IPS-15b (cell line): ENCODE data around the gene PRMT6.
"Not testable (repeated sequence)": the region's sequence is repeated elsewhere in the genome, so short reads cannot be mapped to it uniquely, and the experiment has no call there.

ENCODE experiments used
- H3K27me3 ChIP-seq: one replicate; pipeline ENCODE4 v1.6.1; 2013; ENCODE audit warnings: low read length; ENCODE audit not compliant: control insufficient read depth, insufficient read depth
- H3K36me3 ChIP-seq: one replicate; pipeline ENCODE4 v1.6.1; 2013; ENCODE audit warnings: low read length; ENCODE audit not compliant: control insufficient read depth, insufficient read depth
- H3K4me1 ChIP-seq: one replicate; pipeline ENCODE4 v1.6.1; 2013; ENCODE audit warnings: mild to moderate bottlenecking, low read length; ENCODE audit not compliant: control insufficient read depth, insufficient read depth
- H3K4me3 ChIP-seq: one replicate; pipeline ENCODE4 v1.5.1; 2013; ENCODE audit warnings: low read depth, low read length
- H3K9ac ChIP-seq: one replicate; pipeline ENCODE4 v1.6.1; 2013; ENCODE audit warnings: low read depth, mild to moderate bottlenecking, low read length
- H3K9me3 ChIP-seq: one replicate; pipeline ENCODE4 v1.6.1; 2013; ENCODE audit warnings: mild to moderate bottlenecking, low read length; ENCODE audit not compliant: control insufficient read depth, insufficient read depth

Gene PRMT6

DNA sequence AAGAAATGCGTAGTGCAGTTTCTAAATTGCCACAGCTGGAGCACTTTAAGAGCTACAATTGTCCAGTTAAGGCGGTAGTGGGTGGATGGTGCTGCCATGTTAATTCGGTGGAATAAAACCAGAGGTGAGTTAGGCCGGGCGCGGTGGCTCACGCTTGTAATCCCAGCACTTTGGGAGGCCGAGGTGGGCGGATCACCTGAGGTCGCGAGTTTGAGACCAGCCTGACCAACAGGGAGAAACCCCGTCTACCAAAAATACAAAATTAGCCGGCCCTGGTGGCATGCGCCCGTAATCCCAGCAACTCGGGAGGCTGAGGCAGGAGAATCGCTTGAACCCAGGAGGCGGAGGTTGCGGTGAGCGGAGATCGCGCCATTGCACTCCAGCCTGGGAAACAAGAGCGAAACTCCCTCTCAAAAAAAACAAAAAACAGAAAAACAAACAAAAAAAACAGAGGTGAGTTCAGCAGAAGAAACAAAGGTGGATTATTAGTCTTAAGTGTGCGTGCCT lies 502 bp upstream of the PRMT6 start:
- Histone ChIP-seq H3K9ac (peak overlapping the region; percentile 70), H3K4me3 (peak overlapping the region; percentile 99)
- not testable (repeated sequence) for H3K4me1 ChIP-seq, H3K9me3 ChIP-seq, H3K27me3 ChIP-seq, H3K36me3 ChIP-seq

GRCh38 chr1:107057197-107058133 lies 991 bp downstream of the PRMT6 start:
- Histone ChIP-seq H3K9ac (peak overlapping the region; percentile 96), H3K4me3 (peak overlapping the region; percentile 99), H3K4me1 (peaks cover 6% of the 10 kb centered on the region), H3K36me3 (no peaks in the 10 kb centered on the region), H3K27me3 (no peaks in the 10 kb centered on the region), H3K9me3 (no peaks in the 10 kb centered on the region)

GRCh38 chr1:107058245-107059032 lies 2.0 kb downstream of the PRMT6 start:
- Histone ChIP-seq H3K9ac (peak overlapping the region; percentile 96), H3K4me3 (peak overlapping the region; percentile 99)

DNA sequence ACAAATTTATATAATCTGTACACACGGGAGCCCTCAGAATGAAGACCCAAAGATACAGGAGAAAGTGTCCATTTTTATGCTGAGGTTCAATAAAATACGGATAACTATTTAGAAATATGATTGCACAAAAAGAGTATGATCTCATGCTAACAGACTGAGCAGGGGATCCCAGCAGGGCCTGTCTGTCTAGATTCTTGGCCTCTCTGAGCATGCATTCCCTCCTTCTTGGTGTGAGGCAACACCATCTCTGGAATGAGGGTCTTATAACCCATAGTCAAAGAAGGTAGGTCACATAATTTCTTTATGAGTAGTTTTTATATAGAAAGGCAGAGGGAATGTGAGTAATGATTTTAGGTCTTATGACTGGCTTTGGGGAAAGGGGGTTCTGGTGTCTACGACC lies 5.4 kb downstream of the PRMT6 start:
- H3K9me3 ChIP-seq, result no peaks in the 10 kb centered on the region
- no peaks in the 10 kb centered on the region for H3K36me3 ChIP-seq
- H3K27me3 ChIP-seq, result no peaks in the 10 kb centered on the region
- H3K4me1 ChIP-seq, result peaks cover 6% of the 10 kb centered on the region
- H3K4me3 ChIP-seq, result no peak overlapping the region
- H3K9ac ChIP-seq, result no peak overlapping the region

More at GRCh38 chr1:107058245-107059032, 2.0 kb downstream of the PRMT6 start:
- Histone ChIP-seq H3K9me3 (no peaks in the 10 kb centered on the region), H3K27me3 (no peaks in the 10 kb centered on the region), H3K4me1 (peaks cover 6% of the 10 kb centered on the region), H3K36me3 (no peaks in the 10 kb centered on the region)

DNA sequence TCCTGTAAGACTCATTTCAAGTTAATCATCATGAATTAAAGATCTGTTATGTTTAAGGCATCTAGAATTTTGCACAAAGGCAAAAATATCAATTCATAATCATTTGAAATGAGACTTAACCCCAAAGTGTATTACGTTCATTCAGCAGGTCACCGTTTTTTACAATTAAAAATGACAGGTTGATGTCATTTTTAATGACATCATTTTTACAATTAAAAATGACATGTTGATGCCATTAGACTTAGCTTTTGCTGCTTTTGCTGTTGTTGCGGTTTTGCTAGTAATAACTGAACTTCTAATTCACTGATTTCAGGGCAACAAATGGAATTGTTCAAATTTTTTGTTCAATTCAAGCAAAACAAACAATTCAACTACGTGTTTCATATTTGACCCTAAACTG lies 17.0 kb downstream of the PRMT6 start:
- H3K36me3 ChIP-seq, result no peaks in the 10 kb centered on the region
- H3K4me1 ChIP-seq, result no peaks in the 10 kb centered on the region
- H3K9ac ChIP-seq, result no peak overlapping the region
- H3K9me3 ChIP-seq, result no peaks in the 10 kb centered on the region
- no peaks in the 10 kb centered on the region for H3K27me3 ChIP-seq
- no peak overlapping the region for H3K4me3 ChIP-seq

DNA sequence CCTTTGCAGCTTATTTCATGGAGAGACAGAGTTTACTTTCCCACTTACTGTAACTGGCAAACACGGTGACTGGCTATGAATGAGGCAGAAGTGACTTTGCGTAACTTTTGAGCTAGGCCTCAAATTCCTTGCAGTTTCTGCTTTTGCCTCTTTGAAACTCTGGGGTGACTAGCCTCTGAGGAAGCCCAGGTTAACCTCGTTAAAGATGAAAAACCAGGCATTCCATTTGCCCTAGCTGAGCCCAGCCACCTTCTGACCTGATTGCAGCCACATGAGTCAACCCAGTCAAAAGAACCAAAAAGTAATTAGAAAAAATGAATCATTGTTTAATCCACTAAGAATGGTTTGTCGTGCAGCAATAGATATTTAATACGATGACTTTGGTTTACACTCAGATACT lies 20.4 kb downstream of the PRMT6 start:
- Histone ChIP-seq H3K27me3 (no peaks in the 10 kb centered on the region), H3K4me3 (no peak overlapping the region), H3K9me3 (no peaks in the 10 kb centered on the region), H3K36me3 (no peaks in the 10 kb centered on the region), H3K4me1 (no peaks in the 10 kb centered on the region), H3K9ac (no peak overlapping the region)

DNA sequence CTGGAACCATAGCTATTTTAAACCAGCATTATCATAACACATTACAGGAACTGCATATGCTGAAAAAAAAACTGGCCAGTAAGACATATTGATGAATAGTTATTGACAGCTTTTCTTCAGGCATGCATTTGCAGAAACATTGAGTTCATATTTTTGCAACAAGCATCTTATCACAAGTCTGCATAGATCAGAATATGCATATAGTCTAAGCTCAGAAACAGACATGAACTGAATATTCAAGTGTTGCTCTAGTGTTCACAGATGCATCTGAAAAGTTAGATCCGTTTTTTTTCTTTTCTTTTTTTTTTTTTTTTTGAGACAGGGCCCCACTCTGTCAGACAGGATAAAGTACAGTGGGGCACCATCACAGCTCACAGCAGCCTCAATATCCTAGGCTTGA lies 22.8 kb downstream of the PRMT6 start:
- H3K4me3 ChIP-seq, result no peak overlapping the region
- no peaks in the 10 kb centered on the region for H3K36me3 ChIP-seq

DNA sequence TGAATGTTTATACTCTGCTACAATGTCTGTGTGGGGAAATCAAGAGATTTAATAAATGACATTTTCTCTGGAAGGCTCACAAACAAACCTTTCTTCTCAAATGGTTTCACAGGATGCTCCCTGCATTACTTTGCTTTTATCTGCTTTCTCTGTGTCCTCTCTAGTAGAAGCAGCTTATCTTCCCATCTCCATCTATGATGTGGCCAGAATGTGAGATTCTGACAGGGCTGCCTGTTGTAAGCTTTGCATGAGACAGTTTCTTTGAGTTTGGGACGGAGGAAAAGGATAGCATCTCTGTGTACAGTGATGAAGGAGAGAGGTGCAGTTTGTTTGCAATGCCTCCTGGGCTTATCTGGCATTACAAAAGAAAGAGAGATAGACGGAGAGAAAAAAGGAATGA lies 24.6 kb downstream of the PRMT6 start:
- H3K9ac ChIP-seq, result no peak overlapping the region
- no peaks in the 10 kb centered on the region for H3K4me1 ChIP-seq
- H3K27me3 ChIP-seq, result no peaks in the 10 kb centered on the region
- H3K9me3 ChIP-seq, result no peaks in the 10 kb centered on the region
- no peaks in the 10 kb centered on the region for H3K36me3 ChIP-seq
- H3K4me3 ChIP-seq, result no peak overlapping the region

More for the DNA sequence above, 22.8 kb downstream of the PRMT6 start:
- Histone ChIP-seq H3K9ac (no peak overlapping the region), H3K4me1 (no peaks in the 10 kb centered on the region), H3K27me3 (no peaks in the 10 kb centered on the region), H3K9me3 (no peaks in the 10 kb centered on the region)

DNA sequence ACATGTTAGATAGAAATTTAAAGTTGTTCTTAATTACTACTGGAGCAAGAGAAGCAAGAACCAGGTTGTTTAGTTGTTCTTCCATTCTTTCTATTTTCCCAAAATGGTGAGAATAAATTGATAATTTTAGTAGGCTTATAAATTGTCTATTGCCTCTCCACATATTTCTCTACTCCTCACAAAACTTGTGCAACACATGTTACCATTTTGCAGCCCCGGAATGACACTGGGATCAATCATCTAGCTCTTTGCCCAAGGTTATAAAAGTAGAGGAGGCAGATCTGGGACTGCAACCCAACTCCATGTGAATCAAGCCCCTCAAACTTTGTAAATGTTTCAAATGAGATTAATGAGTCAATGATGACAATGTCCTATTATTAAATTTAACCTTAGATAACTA lies 34.9 kb downstream of the PRMT6 start:
- H3K36me3 ChIP-seq, result no peaks in the 10 kb centered on the region
- H3K9me3 ChIP-seq, result no peaks in the 10 kb centered on the region
- H3K4me3 ChIP-seq, result no peak overlapping the region
- no peak overlapping the region for H3K9ac ChIP-seq
- H3K4me1 ChIP-seq, result no peaks in the 10 kb centered on the region
- H3K27me3 ChIP-seq, result no peaks in the 10 kb centered on the region

- not testable (repeated sequence) for H3K4me1 ChIP-seq, H3K36me3 ChIP-seq, H3K9me3 ChIP-seq, H3K27me3 ChIP-seq, H3K4me3 ChIP-seq, H3K9ac ChIP-seq
These were observed 36.9 kb downstream of the PRMT6 start for GRCh38 chr1:107093395-107093794.

DNA sequence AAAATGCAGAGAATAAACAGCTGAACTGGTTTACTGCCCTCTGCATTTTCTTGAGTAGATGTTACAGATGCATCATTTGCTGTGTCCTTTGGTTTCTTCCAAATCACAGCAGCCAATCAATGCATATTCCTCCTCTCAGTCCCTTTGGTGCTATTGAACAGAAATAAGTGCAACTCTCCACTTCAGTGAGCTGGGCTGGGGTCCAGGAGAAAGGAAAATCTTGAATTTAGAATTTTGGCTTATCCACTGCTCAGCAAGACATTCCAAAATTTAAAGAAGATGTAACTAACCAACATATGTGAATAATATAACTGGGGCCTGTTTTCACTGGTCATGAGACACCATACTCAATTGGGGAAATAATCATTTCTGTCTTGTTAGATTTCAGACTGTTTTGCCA lies 39.2 kb downstream of the PRMT6 start:
- H3K36me3 ChIP-seq, result no peaks in the 10 kb centered on the region
- no peak overlapping the region for H3K9ac ChIP-seq
- H3K27me3 ChIP-seq, result no peaks in the 10 kb centered on the region
- H3K4me1 ChIP-seq, result no peaks in the 10 kb centered on the region
- no peak overlapping the region for H3K4me3 ChIP-seq
- no peaks in the 10 kb centered on the region for H3K9me3 ChIP-seq
